ENCODE data around the gene CIAO2B. TPM values are rescaled to one million over a fixed set of nuclear protein-coding genes. Genes with fewer than 3 reads are reported as not detected.

Gene CIAO2B
- polyA plus RNA-seq, 1 experiment: 171 TPM

- CTCF ChIA-PET: interaction anchor here (0.7 to 7.7 kb wide), 7 partner anchors 10 to 184 kb away, joined by 3 to 50 read pairs (median 3); partner anchors contain the start of gene CES3
- Histone ChIP-seq H3K27me3 (ENCODE audit: control insufficient read depth, insufficient read depth, low read length) (peaks cover 5% of the 10 kb centered on the region), H3K36me3 (ENCODE audit: control insufficient read depth, insufficient read depth, low read length) (no peaks in the 10 kb centered on the region), H3K4me3 (ENCODE audit: low read depth, low read length) (no peak overlapping the region)
- no peak for DNase-seq (ENCODE audit: low read depth)
- POLR2A ChIA-PET: no interaction called here
- TF ChIP-seq, protein P1, sequence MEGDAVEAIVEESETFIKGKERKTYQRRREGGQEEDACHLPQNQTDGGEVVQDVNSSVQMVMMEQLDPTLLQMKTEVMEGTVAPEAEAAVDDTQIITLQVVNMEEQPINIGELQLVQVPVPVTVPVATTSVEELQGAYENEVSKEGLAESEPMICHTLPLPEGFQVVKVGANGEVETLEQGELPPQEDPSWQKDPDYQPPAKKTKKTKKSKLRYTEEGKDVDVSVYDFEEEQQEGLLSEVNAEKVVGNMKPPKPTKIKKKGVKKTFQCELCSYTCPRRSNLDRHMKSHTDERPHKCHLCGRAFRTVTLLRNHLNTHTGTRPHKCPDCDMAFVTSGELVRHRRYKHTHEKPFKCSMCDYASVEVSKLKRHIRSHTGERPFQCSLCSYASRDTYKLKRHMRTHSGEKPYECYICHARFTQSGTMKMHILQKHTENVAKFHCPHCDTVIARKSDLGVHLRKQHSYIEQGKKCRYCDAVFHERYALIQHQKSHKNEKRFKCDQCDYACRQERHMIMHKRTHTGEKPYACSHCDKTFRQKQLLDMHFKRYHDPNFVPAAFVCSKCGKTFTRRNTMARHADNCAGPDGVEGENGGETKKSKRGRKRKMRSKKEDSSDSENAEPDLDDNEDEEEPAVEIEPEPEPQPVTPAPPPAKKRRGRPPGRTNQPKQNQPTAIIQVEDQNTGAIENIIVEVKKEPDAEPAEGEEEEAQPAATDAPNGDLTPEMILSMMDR (IDR thresholded peaks at IDR 0.05; ENCODE audit: insufficient read depth, low read depth, low read length): no peak
These were observed 36.8 kb upstream of the CIAO2B start for GRCh38 chr16:66970775-66971720.

DNA sequence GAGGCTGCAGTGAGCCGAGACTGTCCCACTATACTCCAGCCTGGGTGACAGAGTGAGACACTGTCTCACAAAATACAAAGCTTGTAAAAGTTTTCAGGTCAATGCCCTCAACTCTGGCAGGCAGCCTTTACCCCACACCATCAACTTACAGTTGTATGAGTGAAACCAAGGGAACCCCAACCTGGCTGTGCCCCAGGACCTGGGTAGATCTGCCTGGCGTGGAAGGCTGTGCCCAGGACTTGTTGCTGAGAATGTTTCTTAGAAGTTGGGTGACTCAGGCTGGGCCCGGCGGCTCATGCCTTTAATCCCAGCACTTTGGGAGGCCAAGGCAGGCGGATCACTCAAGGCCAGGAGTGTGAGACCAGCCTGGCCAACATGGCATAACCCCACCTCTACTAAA is 34.6 kb upstream of the CIAO2B start:
- H3K27me3 ChIP-seq (ENCODE audit: control insufficient read depth, insufficient read depth, low read length): peaks cover 18% of the 10 kb centered on the region
- ChIA-PET CTCF (no interaction called here), POLR2A (no interaction called here)
- no peak for DNase-seq (ENCODE audit: low read depth)
- no peak overlapping the region for H3K4me3 ChIP-seq (ENCODE audit: low read depth, low read length)
- TF ChIP-seq, protein P1 (IDR thresholded peaks at IDR 0.05; ENCODE audit: insufficient read depth, low read depth, low read length): no peak
- no peaks in the 10 kb centered on the region for H3K36me3 ChIP-seq (ENCODE audit: control insufficient read depth, insufficient read depth, low read length)

DNA sequence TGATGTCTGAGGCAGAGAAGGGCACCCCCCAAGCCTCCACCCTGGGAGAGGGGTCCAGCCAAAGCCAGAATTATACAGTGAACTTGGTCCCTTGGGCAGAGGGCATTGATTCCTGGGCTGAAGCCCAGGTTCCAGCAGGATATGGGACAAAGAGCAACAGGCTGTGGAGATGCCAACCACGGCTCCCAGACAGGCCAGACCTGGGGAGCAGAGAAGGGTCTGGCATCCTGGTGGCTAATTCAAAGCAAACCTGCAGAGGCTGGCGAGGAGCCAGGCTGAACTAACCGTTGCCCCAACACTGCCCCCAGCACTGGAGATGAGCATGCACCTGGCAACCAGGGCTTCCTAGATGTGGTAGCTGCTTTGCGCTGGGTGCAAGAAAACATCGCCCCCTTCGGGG is 29.8 kb upstream of the CIAO2B start:
- ChIA-PET POLR2A (no interaction called here), CTCF (interaction anchor here (0.9 to 5.3 kb wide), 8 partner anchors 8 to 199 kb away, joined by 3 to 23 read pairs (median 4); no protein-coding TSS in a partner anchor)
- no peak for DNase-seq (ENCODE audit: low read depth)
- Histone ChIP-seq H3K27me3 (ENCODE audit: control insufficient read depth, insufficient read depth, low read length) (peaks cover 18% of the 10 kb centered on the region), H3K4me3 (ENCODE audit: low read depth, low read length) (no peak overlapping the region), H3K36me3 (ENCODE audit: control insufficient read depth, insufficient read depth, low read length) (no peaks in the 10 kb centered on the region)
- TF ChIP-seq, protein P1 (IDR thresholded peaks at IDR 0.05; ENCODE audit: insufficient read depth, low read depth, low read length): no peak

- Histone ChIP-seq H3K4me3 (ENCODE audit: low read depth, low read length) (no peak overlapping the region), H3K36me3 (ENCODE audit: control insufficient read depth, insufficient read depth, low read length) (no peaks in the 10 kb centered on the region), H3K27me3 (ENCODE audit: control insufficient read depth, insufficient read depth, low read length) (peaks cover 17% of the 10 kb centered on the region)
- TF ChIP-seq, protein P1 (IDR thresholded peaks at IDR 0.05; ENCODE audit: insufficient read depth, low read depth, low read length): no peak
- ChIA-PET CTCF (interaction anchor here (0.9 to 5.3 kb wide), 7 partner anchors 8 to 193 kb away, joined by 3 to 50 read pairs (median 4); partner anchors contain the start of gene B3GNT9), POLR2A (no interaction called here)
- DNase-seq (ENCODE audit: low read depth): no peak
These were observed 27.7 kb upstream of the CIAO2B start for GRCh38 chr16:66961914-66962313.

DNA sequence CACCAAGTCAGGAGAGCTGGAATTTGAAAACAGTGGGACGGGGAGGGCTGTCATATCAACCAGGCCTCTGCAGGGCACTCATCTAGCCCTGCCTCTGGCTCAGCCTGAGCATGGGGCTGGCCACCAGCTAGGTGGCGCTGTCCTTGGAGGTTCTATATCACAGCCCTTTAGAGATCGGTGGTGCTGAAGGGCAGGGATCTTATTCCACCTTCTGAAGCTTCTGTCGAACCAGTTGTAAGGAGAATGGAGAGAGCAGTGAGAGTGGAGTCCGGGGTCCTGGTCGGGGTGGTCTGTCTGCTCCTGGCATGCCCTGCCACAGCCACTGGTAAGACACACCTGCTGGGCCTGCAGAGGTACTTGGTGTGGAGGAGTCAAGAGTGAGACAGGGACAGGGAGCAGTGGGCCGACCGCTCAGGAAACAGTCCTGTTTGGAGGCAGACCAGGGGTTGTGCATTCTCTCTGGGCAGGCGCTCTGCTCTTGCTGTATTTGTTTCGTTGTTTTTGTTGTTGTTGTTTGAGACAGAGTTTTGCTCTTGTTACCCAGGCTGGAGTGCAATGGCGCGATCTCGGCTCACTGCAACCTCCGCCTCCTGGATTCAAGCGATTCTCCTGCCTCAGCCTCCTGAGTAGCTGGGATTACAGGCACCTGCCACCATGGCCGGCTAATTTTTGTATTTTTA is 27.0 kb upstream of the CIAO2B start, which contains the start of gene CES3:
CES3 (plus strand) TSS at position 202 of the 680 bp plus-strand sequence; CDS start at position 244, 42 bp downstream.
- POLR2A ChIA-PET: no interaction called here
- no peak within 1 kb of the TSS for H3K4me3 ChIP-seq (ENCODE audit: low read depth, low read length)
- peaks cover 17% of the 10 kb centered on the region for H3K27me3 ChIP-seq (ENCODE audit: control insufficient read depth, insufficient read depth, low read length)
- no peak for DNase-seq (ENCODE audit: low read depth)
- TF ChIP-seq, protein P1 (IDR thresholded peaks at IDR 0.05; ENCODE audit: insufficient read depth, low read depth, low read length): peak; percentile 86
- CTCF ChIA-PET: interaction anchor here (0.7 to 4.6 kb wide), 13 partner anchors 12 to 225 kb away, joined by 3 to 50 read pairs (median 3); partner anchors contain the start of gene B3GNT9
- H3K36me3 ChIP-seq (ENCODE audit: control insufficient read depth, insufficient read depth, low read length): no peaks in the 10 kb centered on the region
